Brain microvascular endothelial cell (primary cell): ENCODE measurements around the gene ABCC9.

ENCODE experiments used
- DNase-seq: peaks from one replicate; pipeline ENCODE4 v3.0.0-alpha.2; 2020
- H3K27ac ChIP-seq: fragments of 250-450 bp; sonication (Bioruptor Pico); 2 replicates; pipeline ENCODE4 v1.5.1; 2020; ENCODE audit warnings: mild to moderate bottlenecking, moderate library complexity
- H3K27me3 ChIP-seq: fragments of 250-450 bp; sonication (Bioruptor Pico); replicated peaks from 2 replicates; pipeline ENCODE4 v1.5.1; 2020; ENCODE audit warnings: mild to moderate bottlenecking
- H3K36me3 ChIP-seq: fragments of 250-450 bp; sonication (Bioruptor Pico); replicated peaks from 2 replicates; pipeline ENCODE4 v1.5.1; 2020; ENCODE audit warnings: mild to moderate bottlenecking
- H3K4me3 ChIP-seq: 2 replicates; pipeline ENCODE4 v1.5.1; 2011; ENCODE audit warnings: low read depth, mild to moderate bottlenecking, control low read depth, low read length, moderate library complexity
- CTCF ChIP-seq: IDR thresholded peaks from 2 replicates; pipeline ENCODE4 v1.5.1; 2011; ENCODE audit warnings: low read depth, mild to moderate bottlenecking, moderate library complexity, low read length, control low read depth, inconsistent platforms; ENCODE audit errors: missing control alignments
- in situ Hi-C: cut with HindIII; loops from 2 replicates; pipeline ENCODE4 v1.10.0; 2017; ENCODE audit warnings: low sequenced_read_pairs, low pct_ligation_motif_present

ABCC9 gene

GRCh38 chr12:21809100-21809499 lies 132.1 kb downstream of the ABCC9 start:
- Histone ChIP-seq H3K4me3 (no peak overlapping the region), H3K36me3 (no peaks in the 10 kb centered on the region), H3K27me3 (no peaks in the 10 kb centered on the region), H3K27ac (no peak overlapping the region)
- no peak for DNase-seq
- in situ Hi-C loops, result no loop called here
- no peak for TF ChIP-seq CTCF

- no peak for DNase-seq
- in situ Hi-C loops, result no loop called here
- TF ChIP-seq CTCF, result no peak
- H3K27me3 ChIP-seq, result no peaks in the 10 kb centered on the region
- no peaks in the 10 kb centered on the region for H3K36me3 ChIP-seq
- no peak overlapping the region for H3K27ac ChIP-seq
- H3K4me3 ChIP-seq, result no peak overlapping the region
Measured at GRCh38 chr12:21806255-21806654, 135.0 kb downstream of the ABCC9 start.

GRCh38 chr12:21801522-21802288 lies 139.5 kb downstream of the ABCC9 start:
- no peaks in the 10 kb centered on the region for H3K36me3 ChIP-seq
- no peak for DNase-seq
- no peaks in the 10 kb centered on the region for H3K27me3 ChIP-seq
- H3K4me3 ChIP-seq, result no peak overlapping the region
- in situ Hi-C loops, result no loop called here
- no peak overlapping the region for H3K27ac ChIP-seq
- no peak for TF ChIP-seq CTCF

GRCh38 chr12:21800011-21800410 lies 141.2 kb downstream of the ABCC9 start:
- in situ Hi-C loops, result no loop called here
- no peak for DNase-seq
- Histone ChIP-seq H3K36me3 (no peaks in the 10 kb centered on the region), H3K27ac (no peak overlapping the region), H3K4me3 (no peak overlapping the region), H3K27me3 (no peaks in the 10 kb centered on the region)
- TF ChIP-seq CTCF, result no peak

- Histone ChIP-seq H3K4me3 (no peak overlapping the region), H3K36me3 (no peaks in the 10 kb centered on the region), H3K27me3 (no peaks in the 10 kb centered on the region), H3K27ac (no peak overlapping the region)
- in situ Hi-C loops, result no loop called here
- DNase-seq, result no peak
- TF ChIP-seq CTCF, result no peak
Measured at GRCh38 chr12:21797539-21797938, 143.7 kb downstream of the ABCC9 start.
